ENCODE results near the gene PDE9A.

PDE9A gene

DNA sequence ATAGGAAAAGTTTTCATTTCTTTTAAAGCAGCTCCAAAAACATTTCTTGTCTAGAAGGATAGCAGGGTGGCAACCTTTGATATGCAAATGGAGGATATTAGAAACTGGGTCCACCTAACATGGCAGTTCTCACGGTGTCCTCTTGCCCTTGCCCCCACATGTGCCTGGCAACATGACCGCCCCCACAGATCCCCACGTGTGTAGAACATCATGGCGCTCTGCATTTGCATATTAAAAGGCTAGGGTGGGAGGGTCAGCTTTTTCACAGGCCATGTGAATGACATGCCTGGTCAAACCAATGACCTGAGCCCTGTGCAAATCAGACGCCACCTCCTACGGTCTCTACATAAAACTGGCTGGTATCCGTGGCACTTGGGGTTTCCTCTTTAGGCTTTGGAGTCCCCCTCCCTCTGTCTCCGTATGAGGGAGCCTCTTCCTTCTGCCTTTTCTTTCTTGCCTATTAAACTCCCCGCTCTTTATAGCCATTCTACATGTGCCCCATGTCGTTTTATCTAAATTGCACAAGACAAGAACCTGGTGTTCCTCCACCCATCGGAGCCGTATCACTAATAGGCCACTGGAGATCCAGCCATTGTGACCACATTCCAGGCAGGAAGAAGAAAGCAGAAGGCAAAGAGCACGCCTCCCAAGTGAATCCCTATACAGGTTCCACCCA lies 154.7 kb downstream of the PDE9A start:
- H3K4me3 ChIP-seq (replicated peaks; ENCODE audit: insufficient read depth, low read length) = no peak overlapping the region
- TF ChIP-seq GABPA (IDR thresholded peaks at IDR 0.05; ENCODE audit: low read depth) = no peak
- TF ChIP-seq, protein P1, sequence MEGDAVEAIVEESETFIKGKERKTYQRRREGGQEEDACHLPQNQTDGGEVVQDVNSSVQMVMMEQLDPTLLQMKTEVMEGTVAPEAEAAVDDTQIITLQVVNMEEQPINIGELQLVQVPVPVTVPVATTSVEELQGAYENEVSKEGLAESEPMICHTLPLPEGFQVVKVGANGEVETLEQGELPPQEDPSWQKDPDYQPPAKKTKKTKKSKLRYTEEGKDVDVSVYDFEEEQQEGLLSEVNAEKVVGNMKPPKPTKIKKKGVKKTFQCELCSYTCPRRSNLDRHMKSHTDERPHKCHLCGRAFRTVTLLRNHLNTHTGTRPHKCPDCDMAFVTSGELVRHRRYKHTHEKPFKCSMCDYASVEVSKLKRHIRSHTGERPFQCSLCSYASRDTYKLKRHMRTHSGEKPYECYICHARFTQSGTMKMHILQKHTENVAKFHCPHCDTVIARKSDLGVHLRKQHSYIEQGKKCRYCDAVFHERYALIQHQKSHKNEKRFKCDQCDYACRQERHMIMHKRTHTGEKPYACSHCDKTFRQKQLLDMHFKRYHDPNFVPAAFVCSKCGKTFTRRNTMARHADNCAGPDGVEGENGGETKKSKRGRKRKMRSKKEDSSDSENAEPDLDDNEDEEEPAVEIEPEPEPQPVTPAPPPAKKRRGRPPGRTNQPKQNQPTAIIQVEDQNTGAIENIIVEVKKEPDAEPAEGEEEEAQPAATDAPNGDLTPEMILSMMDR (IDR thresholded peaks at IDR 0.05; ENCODE audit: insufficient read depth, low read length) = no peak
- no peak for TF ChIP-seq SPI1 (IDR thresholded peaks at IDR 0.05; ENCODE audit: borderline replicate concordance, low read depth)
- TF ChIP-seq, protein P2, sequence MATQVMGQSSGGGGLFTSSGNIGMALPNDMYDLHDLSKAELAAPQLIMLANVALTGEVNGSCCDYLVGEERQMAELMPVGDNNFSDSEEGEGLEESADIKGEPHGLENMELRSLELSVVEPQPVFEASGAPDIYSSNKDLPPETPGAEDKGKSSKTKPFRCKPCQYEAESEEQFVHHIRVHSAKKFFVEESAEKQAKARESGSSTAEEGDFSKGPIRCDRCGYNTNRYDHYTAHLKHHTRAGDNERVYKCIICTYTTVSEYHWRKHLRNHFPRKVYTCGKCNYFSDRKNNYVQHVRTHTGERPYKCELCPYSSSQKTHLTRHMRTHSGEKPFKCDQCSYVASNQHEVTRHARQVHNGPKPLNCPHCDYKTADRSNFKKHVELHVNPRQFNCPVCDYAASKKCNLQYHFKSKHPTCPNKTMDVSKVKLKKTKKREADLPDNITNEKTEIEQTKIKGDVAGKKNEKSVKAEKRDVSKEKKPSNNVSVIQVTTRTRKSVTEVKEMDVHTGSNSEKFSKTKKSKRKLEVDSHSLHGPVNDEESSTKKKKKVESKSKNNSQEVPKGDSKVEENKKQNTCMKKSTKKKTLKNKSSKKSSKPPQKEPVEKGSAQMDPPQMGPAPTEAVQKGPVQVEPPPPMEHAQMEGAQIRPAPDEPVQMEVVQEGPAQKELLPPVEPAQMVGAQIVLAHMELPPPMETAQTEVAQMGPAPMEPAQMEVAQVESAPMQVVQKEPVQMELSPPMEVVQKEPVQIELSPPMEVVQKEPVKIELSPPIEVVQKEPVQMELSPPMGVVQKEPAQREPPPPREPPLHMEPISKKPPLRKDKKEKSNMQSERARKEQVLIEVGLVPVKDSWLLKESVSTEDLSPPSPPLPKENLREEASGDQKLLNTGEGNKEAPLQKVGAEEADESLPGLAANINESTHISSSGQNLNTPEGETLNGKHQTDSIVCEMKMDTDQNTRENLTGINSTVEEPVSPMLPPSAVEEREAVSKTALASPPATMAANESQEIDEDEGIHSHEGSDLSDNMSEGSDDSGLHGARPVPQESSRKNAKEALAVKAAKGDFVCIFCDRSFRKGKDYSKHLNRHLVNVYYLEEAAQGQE (IDR thresholded peaks at IDR 0.05; ENCODE audit: insufficient replicate concordance, low read depth) = no peak
- no peak for TF ChIP-seq POLR2AphosphoS5 (IDR thresholded peaks at IDR 0.05; ENCODE audit: low read depth)
- no peak overlapping the region for H3K27ac ChIP-seq (replicated peaks)
- no peak for DNase-seq (ENCODE audit: low read depth in 1 of 2, low spot score in 1 of 2)
- no peaks in the 10 kb centered on the region for H3K27me3 ChIP-seq (ENCODE audit: insufficient read depth, poor library complexity, severe bottlenecking)

DNA sequence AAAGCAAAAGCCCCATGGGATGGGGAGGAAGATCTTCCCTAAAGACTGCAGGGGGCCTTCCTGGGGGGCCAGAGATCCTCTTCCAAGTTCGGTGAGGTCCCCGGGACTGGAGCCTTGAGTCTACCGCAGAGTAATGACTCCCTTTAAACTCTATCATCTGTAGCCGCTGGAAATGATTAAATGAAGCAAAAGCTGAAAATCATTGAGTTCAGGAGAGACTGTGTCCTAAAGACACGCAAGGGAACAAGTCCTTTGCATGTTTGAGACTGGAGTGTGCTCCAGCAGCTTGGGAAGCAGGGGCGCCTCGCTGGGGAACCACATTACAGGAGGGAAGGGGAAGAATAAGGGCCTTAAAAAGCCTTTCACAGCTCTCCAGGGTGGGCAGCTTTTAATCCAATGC lies 155.8 kb downstream of the PDE9A start:
- no peak overlapping the region for H3K27ac ChIP-seq (replicated peaks)
- TF ChIP-seq GABPA (IDR thresholded peaks at IDR 0.05; ENCODE audit: low read depth) (no peak), POLR2AphosphoS5 (IDR thresholded peaks at IDR 0.05; ENCODE audit: low read depth) (no peak), SPI1 (IDR thresholded peaks at IDR 0.05; ENCODE audit: borderline replicate concordance, low read depth) (no peak)
- TF ChIP-seq, protein P1 (IDR thresholded peaks at IDR 0.05; ENCODE audit: insufficient read depth, low read length) = no peak
- H3K27me3 ChIP-seq (ENCODE audit: insufficient read depth, poor library complexity, severe bottlenecking) = no peaks in the 10 kb centered on the region
- H3K4me3 ChIP-seq (replicated peaks; ENCODE audit: insufficient read depth, low read length) = no peak overlapping the region
- DNase-seq (ENCODE audit: low read depth in 1 of 2, low spot score in 1 of 2) = no peak

DNA sequence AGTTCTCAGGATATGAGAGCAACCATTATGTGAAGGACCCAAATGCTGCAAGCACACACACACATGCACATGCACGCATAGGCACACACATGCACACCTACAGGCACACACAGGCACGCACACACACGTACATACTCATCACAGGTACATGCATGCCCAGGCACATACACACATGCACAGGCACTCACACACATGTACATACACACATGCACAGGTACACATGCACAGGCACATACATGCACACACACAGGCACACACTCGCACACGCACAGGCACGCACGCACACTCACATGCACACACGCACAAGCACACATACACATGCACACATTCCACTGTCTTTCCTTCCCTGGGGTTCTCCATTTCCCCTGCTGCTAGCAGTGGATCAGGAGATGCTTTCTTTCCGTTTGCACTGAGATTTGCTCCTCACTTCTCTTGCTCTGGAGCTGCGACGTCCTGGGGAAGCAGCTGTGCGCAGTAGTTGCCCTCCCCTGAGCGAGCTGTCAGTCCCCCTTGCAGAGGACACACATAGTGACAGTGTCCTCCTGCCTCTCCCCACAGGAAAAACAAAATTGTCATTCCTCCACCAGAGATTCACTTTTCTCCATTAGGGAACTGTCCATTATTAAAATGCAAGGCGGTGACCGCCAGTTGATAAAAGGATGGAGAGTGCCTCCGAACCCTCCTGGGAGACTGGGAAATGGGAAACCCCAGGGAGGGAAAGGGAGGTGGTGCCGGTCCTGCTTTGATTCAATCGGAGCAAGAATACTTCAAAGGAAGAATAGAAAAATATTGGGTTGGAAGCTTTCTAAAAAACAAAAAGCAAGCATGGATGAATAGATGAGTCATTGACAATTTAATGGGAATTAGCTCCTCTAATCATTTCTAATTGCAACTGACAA lies 156.4 kb downstream of the PDE9A start:
- no peak for DNase-seq (ENCODE audit: low read depth in 1 of 2, low spot score in 1 of 2)
- no peaks in the 10 kb centered on the region for H3K27me3 ChIP-seq (ENCODE audit: insufficient read depth, poor library complexity, severe bottlenecking)
- no peak overlapping the region for H3K4me3 ChIP-seq (replicated peaks; ENCODE audit: insufficient read depth, low read length)
- no peak overlapping the region for H3K27ac ChIP-seq (replicated peaks)
- TF ChIP-seq GABPA (IDR thresholded peaks at IDR 0.05; ENCODE audit: low read depth) = no peak
- TF ChIP-seq, protein P2 (IDR thresholded peaks at IDR 0.05; ENCODE audit: insufficient replicate concordance, low read depth) = no peak
- TF ChIP-seq SPI1 (IDR thresholded peaks at IDR 0.05; ENCODE audit: borderline replicate concordance, low read depth) = no peak
- no peak for TF ChIP-seq POLR2AphosphoS5 (IDR thresholded peaks at IDR 0.05; ENCODE audit: low read depth)
- TF ChIP-seq, protein P1 (IDR thresholded peaks at IDR 0.05; ENCODE audit: insufficient read depth, low read length) = no peak
